Prostate gland (tissue), 2 donors: ENCODE data around the gene LANCL1. TPM values are rescaled to one million over a fixed set of nuclear protein-coding genes. Genes with fewer than 3 reads are reported as not detected.

Experiments used
- DNase-seq: peaks from one replicate; pipeline ENCODE4 v3.0.0-alpha.2; 2019; ENCODE audit warnings: low spot score
- H3K27ac ChIP-seq, 2 donors: fragments of 200-600 bp; sonication (generic); 2 replicates each; pipeline ENCODE4 v1.5.1; 2017 to 2019
- H3K27me3 ChIP-seq: fragments of 200-600 bp; sonication (generic); replicated peaks from 2 replicates; pipeline ENCODE4 v1.5.1; 2019; ENCODE audit not compliant: insufficient read depth
- H3K36me3 ChIP-seq, 2 donors: fragments of 200-600 bp; sonication (generic); 1 replicate in 1 of 2; 2 replicates in 1 of 2; pipeline versions ENCODE4 v1.5.1 to v1.8.1; 2017 to 2019
- H3K4me1 ChIP-seq: fragments of 200-600 bp; sonication (generic); replicated peaks from 2 replicates; pipeline ENCODE4 v1.5.1; 2019
- H3K4me3 ChIP-seq, 2 donors: fragments of 200-600 bp; sonication (generic); 2 replicates each; pipeline ENCODE4 v1.5.1; 2017 to 2019
- H3K9me3 ChIP-seq: fragments of 200-600 bp; sonication (generic); 2 replicates; pipeline ENCODE4 v1.5.1; 2017
- POLR2A ChIP-seq: fragments of 450-650 bp; IDR thresholded peaks from one replicate; pipeline ENCODE4 v1.6.1; 2016; ENCODE audit warnings: antibody characterized with exemption, mild to moderate bottlenecking
- POLR2AphosphoS5 ChIP-seq: sonication (generic); formaldehyde crosslinking; IDR thresholded peaks from one replicate; pipeline ENCODE4 v1.6.1; 2017; ENCODE audit warnings: antibody characterized with exemption
- WGBS: methylation state at CpG from one replicate; pipeline ENCODE4 v1.1.5; 2018; 5-methylcytosine and 5-hydroxymethylcytosine counted together
- intact Hi-C: fragments of 100-400 bp; cut with DNase I; formaldehyde crosslinking; loops from one replicate; pipeline ENCODE4 v1.14.2; 2022
- total RNA-seq, 2 donors: library from RNA; depleted of rRNA; stranded (reverse); fragments of >200 nt; gene quantifications; one replicate each; pipeline ENCODE4 v1.1.0, GENCODE V29; 2016
- TF ChIP-seq, protein P1 (sequence below), 4 experiments: fragments of 200-600 bp in 2 of 4; fragments of 450-650 bp in 2 of 4; sonication (generic) in 2 of 4; IDR thresholded peaks; 1 replicate in 3 of 4; 2 replicates in 1 of 4; pipeline ENCODE4 v1.5.1; 2016 to 2019; ENCODE audit warnings: antibody characterized with exemption in 4 of 4, mild to moderate bottlenecking in 2 of 4, moderate library complexity in 2 of 4

LANCL1 gene
- total RNA-seq, 2 donors from 2014 or later: 48.2 to 50.1 TPM

DNA sequence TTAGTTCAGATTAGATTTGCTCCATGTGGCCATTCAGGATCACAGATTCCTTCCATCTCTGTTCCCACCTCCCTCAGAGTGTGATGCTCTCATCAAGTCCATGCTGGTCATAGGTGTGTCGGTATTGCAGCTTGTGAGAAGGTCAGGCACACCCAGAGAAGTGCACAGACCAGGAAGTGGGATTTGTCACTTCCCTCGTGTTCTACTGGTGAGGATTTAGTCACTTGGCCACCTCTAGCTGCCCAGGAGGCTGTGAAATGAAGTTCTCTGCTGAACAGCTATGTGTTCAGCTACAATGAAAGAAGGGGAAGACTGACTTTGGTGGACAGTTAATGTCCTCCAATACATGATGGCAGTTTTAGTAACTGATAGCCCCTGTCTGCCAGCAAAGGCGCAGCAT, 3.5 kb upstream of the LANCL1 start:
- 74% methylated on average over 3 of the region's 3 CpGs for WGBS
- H3K4me3 ChIP-seq: no peak overlapping the region
- H3K27me3 ChIP-seq: no peaks in the 10 kb centered on the region
- intact Hi-C loops: no loop called here
- no peaks in the 10 kb centered on the region for H3K36me3 ChIP-seq
- H3K9me3 ChIP-seq: no peaks in the 10 kb centered on the region
- H3K4me1 ChIP-seq: no peaks in the 10 kb centered on the region
- no peak overlapping the region for H3K27ac ChIP-seq
- no peak for DNase-seq
- TF ChIP-seq, protein P1, sequence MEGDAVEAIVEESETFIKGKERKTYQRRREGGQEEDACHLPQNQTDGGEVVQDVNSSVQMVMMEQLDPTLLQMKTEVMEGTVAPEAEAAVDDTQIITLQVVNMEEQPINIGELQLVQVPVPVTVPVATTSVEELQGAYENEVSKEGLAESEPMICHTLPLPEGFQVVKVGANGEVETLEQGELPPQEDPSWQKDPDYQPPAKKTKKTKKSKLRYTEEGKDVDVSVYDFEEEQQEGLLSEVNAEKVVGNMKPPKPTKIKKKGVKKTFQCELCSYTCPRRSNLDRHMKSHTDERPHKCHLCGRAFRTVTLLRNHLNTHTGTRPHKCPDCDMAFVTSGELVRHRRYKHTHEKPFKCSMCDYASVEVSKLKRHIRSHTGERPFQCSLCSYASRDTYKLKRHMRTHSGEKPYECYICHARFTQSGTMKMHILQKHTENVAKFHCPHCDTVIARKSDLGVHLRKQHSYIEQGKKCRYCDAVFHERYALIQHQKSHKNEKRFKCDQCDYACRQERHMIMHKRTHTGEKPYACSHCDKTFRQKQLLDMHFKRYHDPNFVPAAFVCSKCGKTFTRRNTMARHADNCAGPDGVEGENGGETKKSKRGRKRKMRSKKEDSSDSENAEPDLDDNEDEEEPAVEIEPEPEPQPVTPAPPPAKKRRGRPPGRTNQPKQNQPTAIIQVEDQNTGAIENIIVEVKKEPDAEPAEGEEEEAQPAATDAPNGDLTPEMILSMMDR (IDR thresholded peaks at IDR 0.05): no peak
- no peak for TF ChIP-seq POLR2A
- TF ChIP-seq POLR2AphosphoS5: no peak

DNA sequence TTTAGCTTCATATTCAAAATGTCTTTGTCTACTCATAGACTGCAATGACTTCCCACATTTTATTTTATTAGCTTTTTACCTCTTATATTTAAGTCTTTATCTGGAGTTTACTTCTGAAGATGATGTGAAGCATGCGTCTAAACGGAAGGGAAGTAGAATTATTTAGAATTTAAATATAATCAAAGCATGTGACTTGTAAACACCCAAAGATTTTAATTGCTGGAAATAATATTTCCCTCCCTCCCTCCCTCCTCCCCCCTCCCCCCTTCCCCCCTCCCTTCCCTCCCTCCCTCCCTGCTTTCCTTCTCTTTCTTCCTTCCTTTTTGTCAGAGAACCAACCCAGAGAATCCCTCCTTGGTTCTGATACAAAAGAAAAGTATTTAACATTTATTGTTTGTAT, 2.1 kb upstream of the LANCL1 start:
- no peaks in the 10 kb centered on the region for H3K36me3 ChIP-seq
- no peak for TF ChIP-seq POLR2A
- TF ChIP-seq, protein P1 (IDR thresholded peaks at IDR 0.05): no peak
- TF ChIP-seq POLR2AphosphoS5: no peak
- H3K27me3 ChIP-seq: no peaks in the 10 kb centered on the region
- H3K9me3 ChIP-seq: no peaks in the 10 kb centered on the region
- H3K4me1 ChIP-seq: no peaks in the 10 kb centered on the region
- H3K4me3 ChIP-seq: no peak overlapping the region
- WGBS: 94% methylated on average over 2 of the region's 2 CpGs
- no peak for DNase-seq
- intact Hi-C loops: loop anchor here (5.0 kb wide), 1 partner anchor 311 kb away; no protein-coding TSS in a partner anchor
- H3K27ac ChIP-seq: no peak overlapping the region

DNA sequence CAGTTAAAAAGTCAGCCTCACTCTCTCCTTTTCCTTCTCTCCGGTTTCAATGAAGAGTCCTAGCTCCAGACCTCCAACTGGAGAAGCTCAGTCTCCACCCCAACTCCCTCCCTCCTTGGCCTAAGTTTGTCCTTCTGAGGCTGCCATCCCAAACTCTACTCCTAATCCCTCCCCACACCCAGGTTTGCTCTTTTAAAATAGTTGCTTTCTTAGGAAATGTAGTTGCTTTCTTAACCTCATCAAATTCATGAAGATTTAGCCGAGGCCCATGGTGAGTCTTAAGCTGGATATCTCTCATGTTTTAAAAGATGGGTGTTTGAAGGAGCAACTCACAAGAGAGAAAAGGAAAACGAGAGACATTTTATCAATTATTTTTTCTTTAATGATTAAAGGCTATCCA, 937 bp upstream of the LANCL1 start:
- WGBS: 85% methylated on average over 3 of the region's 3 CpGs
- Histone ChIP-seq H3K9me3 (no peaks in the 10 kb centered on the region), H3K27ac (no peak overlapping the region), H3K4me3 (no peak overlapping the region), H3K4me1 (no peaks in the 10 kb centered on the region), H3K36me3 (no peaks in the 10 kb centered on the region), H3K27me3 (no peaks in the 10 kb centered on the region)
- TF ChIP-seq POLR2A: no peak
- TF ChIP-seq, protein P1 (IDR thresholded peaks at IDR 0.05): no peak
- no peak for TF ChIP-seq POLR2AphosphoS5
- intact Hi-C loops: loop anchor here (5.0 kb wide), 1 partner anchor 310 kb away; no protein-coding TSS in a partner anchor
- no peak for DNase-seq

DNA sequence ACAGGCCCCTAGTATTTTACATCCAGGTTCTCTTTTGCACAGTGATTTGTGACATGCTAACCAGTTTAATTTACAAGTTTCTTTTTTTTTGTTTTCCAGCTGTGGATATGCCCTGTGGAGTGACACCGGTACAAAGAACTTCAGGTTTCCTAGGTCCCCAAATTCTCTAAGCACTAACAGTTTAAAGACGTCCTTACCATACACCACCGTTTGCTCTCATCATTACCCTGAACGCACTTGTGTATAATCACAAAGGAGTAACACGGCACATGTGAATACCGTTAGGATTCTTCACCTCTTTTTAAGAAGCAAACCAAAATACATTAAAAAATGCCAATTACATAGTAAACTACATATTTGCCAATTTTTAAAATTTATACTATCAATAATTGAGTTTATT, 853 bp downstream of the LANCL1 start:
- intact Hi-C loops: loop anchor here (5.0 kb wide), 1 partner anchor 308 kb away; no protein-coding TSS in a partner anchor
- WGBS: 12% methylated on average over 6 of the region's 6 CpGs
- no peak for DNase-seq
- TF ChIP-seq POLR2A (no peak), POLR2AphosphoS5 (no peak)
- TF ChIP-seq, protein P1 (IDR thresholded peaks at IDR 0.05): no peak
- Histone ChIP-seq H3K27ac (no peak overlapping the region), H3K4me3 (peak overlapping the region; percentile 52 to 69), H3K36me3 (no peaks in the 10 kb centered on the region), H3K4me1 (no peaks in the 10 kb centered on the region), H3K9me3 (no peaks in the 10 kb centered on the region), H3K27me3 (no peaks in the 10 kb centered on the region)

DNA sequence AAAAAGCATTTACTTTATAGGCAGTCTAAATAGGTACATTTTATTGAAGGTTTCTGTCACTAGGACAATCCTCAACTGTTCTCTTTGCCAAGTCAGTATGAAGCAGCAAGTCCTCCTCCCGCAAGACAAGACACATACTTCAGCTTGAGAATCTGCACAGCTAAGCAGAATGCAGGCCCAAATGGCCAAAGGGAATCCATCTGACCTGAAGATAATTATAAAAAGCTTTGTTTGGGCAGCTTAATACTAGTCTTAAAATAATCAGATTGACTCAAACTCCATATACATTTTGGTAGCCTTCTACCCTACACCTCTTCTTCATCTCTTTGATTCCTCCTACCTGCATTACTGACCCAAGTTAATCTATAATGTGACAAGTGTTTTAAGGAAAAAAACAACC, 1.8 kb downstream of the LANCL1 start:
- WGBS: 76% methylated on average over 1 of the region's 1 CpG
- intact Hi-C loops: loop anchor here (5.0 kb wide), 1 partner anchor 307 kb away; no protein-coding TSS in a partner anchor
- no peaks in the 10 kb centered on the region for H3K27me3 ChIP-seq
- DNase-seq: no peak
- no peak overlapping the region for H3K27ac ChIP-seq
- no peak for TF ChIP-seq POLR2A
- TF ChIP-seq, protein P1 (IDR thresholded peaks at IDR 0.05): no peak
- TF ChIP-seq POLR2AphosphoS5: no peak
- H3K36me3 ChIP-seq: no peaks in the 10 kb centered on the region
- H3K9me3 ChIP-seq: no peaks in the 10 kb centered on the region
- H3K4me3 ChIP-seq: no peak overlapping the region
- no peaks in the 10 kb centered on the region for H3K4me1 ChIP-seq
